ENCODE measurements around the gene TTC33. TPM values are rescaled to one million over a fixed set of nuclear protein-coding genes. Genes with fewer than 3 reads are reported as not detected.
A peak's percentile ranks its signal among the peaks of the same experiment; 100 is the strongest.
"Not testable (repeated sequence)": the region's sequence is repeated elsewhere in the genome, so short reads cannot be mapped to it uniquely, and the experiment has no call there.

TTC33 gene
- total RNA-seq, 1 donor from 2014 or later, result 6.7 TPM

DNA sequence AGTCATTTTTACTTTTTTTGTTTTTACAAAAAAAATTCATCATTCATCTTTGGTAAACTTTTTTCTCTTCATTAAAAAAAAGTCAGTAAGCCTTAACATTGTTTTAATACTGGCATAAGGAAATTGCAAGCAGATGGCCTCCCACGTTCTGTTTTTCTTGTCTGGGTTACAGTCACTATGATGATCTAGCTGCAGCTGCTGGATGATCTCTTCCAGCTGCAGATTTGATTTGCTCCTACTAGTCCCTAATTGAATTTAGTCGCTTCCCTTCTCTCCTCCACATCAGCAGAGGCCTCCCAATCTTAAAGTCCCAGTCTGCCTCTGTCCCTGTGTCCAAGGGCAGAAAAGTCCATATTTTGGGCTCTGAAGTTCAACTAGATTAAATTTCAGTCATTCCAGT, 182.8 kb downstream of the TTC33 start:
- no peak for DNase-seq (ENCODE audit: extremely low read depth, low read depth, low spot score)

DNA sequence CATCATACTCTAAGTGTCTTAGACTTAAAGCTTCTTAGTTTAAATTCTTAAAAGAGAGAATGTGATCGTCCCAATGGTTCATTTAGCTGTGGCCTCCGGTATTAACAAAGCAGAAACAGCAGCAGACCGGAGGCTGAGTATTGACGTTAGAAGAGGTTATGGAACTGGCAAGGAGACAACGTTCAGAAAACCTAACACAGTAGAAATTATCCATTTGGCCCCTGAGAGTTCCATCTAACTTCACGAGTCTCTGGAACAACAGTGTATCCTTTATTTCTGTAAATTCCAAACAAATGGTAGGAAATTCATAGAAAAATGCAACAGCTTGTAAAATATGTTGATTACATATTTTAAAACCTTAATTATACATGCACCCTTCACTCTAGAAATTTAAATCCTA, 183.4 kb downstream of the TTC33 start:
- no peak for DNase-seq (ENCODE audit: extremely low read depth, low read depth, low spot score)

DNA sequence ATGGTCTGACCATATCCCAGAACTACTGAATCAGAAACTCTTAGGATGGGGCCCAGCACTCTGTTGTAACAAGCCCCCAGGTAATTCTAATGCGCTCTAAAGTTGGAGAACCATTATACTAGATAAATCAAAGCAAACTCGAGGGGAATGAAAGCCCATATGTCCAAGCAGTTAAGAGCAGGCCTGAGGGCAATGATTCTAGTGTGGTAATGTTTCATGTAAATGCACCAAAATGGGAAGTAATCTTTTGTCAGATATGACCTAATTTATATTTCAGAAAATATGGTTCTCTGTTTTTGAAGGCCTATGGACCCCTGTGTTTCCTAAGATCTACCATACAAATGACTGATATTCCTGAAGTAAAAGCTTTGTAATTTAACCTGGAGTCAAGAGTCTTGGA, 184.0 kb downstream of the TTC33 start:
- DNase-seq (ENCODE audit: extremely low read depth, low read depth, low spot score), result no peak

DNA sequence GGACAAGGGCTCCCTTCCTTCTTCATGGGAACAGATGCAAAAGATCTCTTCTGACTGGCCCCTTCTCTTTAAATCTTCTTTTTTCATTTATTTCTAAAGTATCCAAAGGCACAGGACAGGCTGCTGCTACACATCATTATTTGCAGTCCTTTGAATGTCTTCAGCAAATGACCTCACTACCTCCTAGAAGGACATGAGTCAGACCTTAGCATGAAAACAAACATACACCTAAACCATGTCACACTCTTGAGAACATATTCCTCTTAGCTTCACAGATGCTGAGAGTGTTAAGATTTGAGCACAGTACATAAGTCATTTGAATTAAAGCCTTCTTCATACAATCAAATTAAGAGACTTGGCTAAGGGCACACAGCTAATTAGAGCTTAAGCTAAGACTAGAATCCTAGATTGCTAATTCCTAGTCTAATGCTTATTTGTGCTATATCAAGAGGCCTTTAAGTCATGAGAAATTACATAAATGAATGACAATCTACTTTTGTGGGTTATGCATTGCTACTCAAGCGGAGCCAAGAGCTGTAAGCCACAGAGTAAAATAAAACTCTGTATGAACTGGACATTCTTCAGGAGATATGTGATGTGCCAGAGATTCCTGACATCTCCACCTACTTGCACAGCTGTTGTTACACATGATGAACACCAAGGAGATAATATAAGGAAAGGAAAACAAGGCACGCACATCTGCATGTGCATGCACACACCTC, 185.2 kb downstream of the TTC33 start:
- peak; percentile 62 for DNase-seq (ENCODE audit: extremely low read depth, low read depth, low spot score)

DNA sequence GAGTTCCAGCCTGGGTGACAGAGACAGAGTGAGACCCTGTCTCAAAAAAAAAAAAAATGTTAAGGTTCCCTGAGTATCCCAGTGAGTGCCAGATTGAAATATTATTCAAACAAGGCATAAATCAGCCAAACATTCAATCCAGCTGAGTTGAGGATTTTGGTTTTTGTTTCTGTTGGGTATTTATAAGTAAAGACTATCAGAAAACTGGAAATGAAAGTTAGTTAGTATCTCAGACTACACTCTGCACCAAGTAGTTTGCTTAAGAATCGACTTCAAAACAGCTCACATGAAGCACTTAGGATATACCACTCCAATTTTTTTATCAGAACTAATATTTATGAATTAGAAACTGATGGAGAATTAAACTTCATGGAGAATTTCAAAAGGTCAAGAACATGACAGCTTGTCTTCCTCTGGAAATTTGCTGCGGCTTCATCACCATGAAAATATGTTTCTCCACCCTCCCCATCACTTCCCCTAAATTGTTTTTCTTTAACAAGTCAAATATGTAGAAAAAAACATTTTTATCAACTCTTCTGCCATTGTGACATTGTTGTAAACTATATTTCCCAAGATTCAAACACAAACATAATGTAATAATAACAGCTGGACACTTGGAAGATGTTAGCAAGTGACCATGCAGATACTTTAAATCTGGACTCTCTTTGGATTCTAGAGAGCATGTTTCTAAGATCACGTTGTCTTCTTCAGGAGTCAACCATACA, 186.1 kb downstream of the TTC33 start:
- DNase-seq (ENCODE audit: extremely low read depth, low read depth, low spot score), result no peak

DNA sequence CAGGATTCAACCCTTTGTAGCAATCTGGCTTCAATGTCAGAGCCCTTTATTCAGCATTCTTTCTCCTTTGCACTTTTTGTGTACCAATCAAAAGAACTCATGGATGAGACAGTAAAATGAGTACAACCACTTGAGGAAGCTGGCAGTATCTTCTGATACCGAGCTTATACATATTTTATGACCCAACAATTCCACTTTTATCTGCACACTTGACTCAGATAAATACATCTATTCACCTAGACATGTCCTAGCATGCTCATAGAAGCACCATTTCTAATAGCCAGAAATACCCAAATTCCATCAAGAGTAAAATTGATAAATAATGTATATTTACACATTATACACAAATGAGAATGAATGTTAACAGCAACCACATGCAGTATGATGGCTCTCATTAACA, 187.2 kb downstream of the TTC33 start:
- no peak for DNase-seq (ENCODE audit: extremely low read depth, low read depth, low spot score)

DNA sequence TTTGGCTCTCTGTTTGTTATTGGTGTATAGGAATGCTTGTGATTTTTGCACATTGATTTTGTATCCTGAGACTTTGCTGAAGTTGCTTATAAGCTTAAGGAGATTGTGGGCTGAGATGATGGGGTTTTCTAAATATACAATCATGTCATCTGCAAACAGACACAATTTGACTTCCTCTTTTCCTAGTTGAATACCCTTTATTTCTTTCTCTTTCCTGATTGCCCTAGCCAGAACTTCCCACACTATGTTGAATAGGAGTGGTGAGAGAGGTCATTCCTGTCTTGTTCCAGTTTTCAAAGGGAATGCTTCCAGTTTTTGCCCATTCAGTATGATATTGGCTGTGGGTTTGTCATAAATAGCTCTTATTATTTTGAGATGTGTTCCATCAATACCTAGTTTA, 192.6 kb downstream of the TTC33 start:
- DNase-seq (ENCODE audit: extremely low read depth, low read depth, low spot score), result not testable (repeated sequence)

DNA sequence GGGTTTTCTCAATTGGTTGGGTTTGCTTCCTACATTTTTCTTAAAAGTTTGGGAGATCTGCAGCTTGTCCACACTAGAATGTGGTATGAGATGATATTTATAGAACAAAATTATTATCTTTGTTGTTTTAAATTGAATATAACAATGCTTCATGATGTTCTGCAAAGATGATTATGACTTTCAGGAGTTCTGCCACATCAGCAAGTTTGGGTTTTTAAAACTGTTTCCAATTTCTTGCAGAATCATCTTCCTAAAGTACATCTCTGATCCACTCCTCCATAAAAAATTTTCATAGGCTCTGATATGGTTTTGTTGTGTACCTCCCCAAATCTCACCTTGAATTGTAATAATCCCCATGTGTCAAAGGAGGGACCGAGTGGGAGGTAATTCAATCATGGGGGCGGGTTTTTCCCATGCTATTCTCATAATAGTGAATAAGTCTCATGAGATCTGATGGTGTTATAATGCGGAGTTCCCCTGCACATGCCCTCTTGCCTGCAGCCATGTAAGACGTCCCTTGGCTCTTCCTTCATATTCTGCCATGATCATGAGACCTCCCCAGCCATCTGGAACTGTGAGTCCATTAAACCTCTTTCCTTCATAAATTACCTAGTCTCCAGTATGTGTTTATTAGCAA, 195.2 kb downstream of the TTC33 start:
- no peak for DNase-seq (ENCODE audit: extremely low read depth, low read depth, low spot score)

DNA sequence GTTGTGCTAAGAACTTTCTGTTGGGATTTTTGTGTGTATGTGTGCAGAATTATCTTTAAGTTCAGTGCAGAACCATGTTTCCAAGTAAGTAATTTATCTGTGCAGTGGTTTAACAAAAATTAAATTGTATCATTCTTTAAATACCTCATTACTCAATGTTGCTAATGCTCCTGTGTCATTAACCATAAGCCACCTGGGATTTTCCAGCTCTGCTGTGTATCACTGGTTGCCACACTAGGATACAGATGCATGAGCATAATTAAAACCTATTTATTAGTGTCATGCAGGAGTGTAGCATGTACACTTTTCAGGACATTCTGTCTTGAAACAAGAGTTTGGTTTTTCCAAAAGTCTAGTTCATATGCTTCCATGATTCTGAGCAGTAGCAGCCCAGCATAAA, 196.5 kb downstream of the TTC33 start:
- DNase-seq (ENCODE audit: extremely low read depth, low read depth, low spot score), result no peak

DNA sequence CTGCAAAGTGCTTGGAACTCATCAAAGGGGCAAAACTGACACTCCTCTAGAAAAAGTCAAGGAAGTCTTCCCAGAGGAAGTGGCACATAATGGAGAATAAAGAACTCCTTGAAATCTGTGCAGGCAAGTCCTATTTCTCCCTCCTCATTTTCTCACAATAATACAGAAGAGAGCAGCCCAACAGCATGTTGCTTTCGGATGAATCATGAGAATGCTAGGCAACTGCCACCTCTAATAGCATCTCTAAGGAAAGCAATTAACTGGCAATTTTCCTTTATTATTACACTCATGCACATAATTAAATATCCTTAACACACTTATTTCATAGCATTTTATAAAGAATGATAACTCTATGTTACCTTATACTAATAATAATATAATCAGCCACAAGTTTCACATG, 198.3 kb downstream of the TTC33 start:
- DNase-seq (ENCODE audit: extremely low read depth, low read depth, low spot score), result no peak

DNA sequence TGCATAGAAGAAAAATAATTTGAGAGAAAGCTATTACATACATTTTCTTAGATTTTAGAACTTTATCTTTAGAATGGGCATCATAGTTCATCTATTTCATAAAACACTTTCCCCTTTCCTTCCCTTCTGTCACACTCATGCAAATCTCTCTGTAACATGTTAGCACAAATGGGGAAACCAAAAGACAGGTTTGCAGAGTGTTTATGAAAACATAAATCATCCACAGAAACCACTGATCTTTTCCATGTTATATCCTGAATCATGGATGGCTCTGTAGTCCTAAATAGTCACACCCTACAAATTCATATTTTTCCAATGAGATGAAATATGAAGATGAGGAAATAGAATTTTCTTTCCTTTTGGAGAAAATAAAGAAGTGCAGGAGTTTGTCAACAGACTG, 198.9 kb downstream of the TTC33 start:
- DNase-seq (ENCODE audit: extremely low read depth, low read depth, low spot score), result no peak

DNA sequence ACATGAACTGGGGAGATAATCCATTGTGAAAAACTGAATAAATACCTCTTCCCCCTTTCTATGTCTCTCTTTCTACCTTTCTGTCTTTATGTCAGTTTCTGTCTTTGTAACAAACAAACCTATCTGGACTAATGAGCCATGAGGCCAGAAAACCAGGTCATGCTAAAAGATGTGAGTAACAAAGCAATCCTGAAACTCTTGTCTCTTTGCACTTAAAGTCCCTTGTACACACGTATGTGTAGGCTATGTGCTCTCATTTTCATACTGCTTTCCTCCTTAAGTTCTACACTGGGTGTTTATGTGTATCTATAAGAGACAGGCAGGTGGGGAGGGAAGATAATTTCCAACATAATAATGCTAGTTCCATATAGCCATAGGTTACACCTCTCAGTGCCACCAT, 199.9 kb downstream of the TTC33 start:
- no peak for DNase-seq (ENCODE audit: extremely low read depth, low read depth, low spot score)

DNA sequence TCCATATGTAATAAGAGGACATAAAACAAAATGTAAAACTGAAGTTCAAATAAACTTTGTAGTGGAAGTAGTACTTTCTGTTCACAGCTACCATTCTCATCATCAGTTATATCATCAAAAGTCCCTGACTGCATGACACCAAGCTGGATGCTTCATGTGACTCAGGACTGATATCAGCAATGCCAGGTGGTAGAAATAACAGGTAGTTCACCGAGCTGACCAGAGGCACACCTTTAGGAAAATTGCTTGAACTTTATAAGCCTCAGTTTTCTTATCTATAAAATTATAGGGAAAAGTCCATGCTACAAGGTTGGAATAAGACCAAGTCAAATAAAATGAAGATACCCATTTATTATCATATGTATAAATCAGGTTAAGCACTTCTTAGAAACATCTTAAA, 200.9 kb downstream of the TTC33 start:
- DNase-seq (ENCODE audit: extremely low read depth, low read depth, low spot score), result no peak

DNA sequence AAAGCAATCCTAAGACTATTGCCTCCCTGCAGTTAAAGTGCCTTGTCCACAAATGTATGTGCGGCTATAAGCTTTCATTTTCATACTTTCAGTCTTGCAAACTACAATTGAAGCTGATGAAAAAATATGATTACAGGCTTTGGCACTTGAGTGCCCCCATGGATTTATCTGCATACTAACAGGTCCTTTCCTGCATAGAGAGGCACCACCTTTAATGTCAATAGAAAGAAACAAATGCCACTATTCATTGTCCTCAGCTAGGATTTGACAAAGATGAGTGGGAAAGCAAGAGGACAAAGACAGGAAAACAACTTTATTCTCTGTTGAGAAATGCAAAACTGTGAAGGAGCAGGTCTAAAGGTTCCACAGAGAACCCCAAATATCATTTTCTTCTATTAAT, 201.7 kb downstream of the TTC33 start:
- DNase-seq (ENCODE audit: extremely low read depth, low read depth, low spot score), result no peak

DNA sequence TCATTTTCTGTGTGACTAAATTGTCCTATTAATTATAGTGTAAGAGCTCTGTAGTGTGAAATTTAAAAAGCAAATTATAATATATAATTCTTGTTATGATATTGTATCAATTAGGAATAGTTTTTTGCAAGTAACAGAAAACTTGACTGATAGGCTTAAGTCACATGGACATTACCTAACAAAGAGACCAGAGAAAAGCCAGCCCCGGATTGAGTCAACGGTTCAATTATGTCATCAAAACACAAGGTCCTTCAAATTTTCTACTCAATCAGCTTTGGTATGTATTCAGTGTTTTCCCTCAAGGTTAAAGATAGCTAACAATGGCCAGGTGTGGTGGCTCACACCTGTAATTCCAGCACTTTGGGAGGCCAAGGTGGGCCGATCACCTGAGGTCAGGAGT, 202.8 kb downstream of the TTC33 start:
- DNase-seq (ENCODE audit: extremely low read depth, low read depth, low spot score), result no peak

DNA sequence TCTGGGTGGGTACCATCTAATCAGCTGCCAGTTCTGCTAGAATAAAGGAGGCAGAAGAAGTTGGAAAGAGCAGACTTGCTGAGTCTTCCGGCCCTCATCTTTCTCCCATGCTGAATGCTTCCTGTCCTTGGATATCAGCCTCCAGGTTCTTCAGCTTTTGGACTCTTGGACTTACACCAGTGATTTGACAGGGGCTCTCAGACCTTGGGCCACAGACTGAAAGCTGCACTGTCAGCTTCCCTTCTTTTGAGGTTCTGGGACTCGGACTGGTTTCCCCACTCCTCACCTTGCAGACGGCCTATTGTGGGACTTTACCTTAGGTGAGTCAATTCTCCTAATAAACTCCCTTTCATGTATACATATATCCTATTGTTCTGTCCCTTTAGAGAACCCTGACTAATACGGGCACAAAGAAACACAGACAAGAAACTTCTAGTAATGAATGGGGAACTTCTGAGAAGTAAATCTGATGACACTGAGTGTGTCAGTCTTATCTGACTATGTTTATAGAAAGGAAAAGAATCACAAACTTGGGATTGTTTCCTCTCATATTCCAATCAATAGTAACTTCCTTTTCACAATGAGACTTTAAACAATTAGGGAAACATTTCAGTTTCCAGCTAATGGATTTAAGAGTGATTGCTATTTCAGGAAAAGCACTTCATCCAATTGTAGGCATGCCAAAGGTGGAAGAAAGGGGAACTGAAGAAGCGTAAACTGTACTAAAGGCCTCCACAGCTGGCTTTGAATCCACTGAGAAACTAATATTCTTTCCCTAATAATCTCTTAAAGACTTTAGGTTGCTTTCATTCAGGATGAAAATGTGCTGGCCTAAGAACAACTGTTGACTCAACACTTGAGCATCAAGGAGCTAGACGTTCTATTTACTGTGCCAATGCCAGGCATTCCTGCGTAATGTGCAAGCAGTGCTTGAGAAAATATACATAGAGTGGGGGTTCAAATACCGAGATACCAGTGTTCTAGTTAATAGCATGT, 204.0 kb downstream of the TTC33 start:
- peak; percentile 80 for DNase-seq (ENCODE audit: extremely low read depth, low read depth, low spot score)

DNA sequence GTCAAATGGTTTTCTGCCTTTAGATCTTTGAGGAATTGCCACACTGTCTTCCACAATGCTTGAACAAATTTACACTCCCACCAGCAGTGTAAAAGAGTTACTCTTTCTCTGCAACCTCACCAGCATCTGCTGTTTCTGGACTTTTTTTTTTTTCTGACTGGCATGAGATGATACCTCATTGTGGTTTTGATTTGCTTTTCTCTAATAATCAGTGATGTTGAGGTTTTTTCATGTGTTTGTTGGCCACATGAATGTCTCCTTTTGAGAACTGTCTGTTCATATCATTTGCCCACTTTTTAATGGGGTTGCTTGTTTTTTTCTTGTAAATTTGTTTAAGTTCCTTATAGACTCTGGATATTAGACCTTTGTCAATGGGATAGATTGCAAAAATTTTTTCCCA, 205.3 kb downstream of the TTC33 start:
- DNase-seq (ENCODE audit: extremely low read depth, low read depth, low spot score), result no peak

DNA sequence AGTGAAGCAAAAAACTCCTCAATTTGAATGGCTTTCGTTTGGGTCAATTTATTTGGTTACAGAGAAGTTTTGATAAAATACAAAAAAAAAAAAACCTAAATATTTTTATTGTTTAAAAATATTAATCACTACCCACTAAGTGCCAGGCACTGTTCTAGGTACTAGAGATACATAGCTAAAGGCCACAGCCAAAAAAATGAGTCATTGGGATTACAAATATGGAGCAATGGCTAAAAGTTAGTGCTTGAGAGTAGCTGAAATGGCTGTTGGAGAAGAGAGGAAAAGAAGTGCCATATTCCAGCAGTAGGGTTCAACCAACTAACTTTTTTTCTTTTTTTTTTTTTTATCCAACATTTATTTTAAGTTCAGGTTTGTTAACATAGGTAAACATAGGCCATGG, 206.1 kb downstream of the TTC33 start:
- no peak for DNase-seq (ENCODE audit: extremely low read depth, low read depth, low spot score)

DNA sequence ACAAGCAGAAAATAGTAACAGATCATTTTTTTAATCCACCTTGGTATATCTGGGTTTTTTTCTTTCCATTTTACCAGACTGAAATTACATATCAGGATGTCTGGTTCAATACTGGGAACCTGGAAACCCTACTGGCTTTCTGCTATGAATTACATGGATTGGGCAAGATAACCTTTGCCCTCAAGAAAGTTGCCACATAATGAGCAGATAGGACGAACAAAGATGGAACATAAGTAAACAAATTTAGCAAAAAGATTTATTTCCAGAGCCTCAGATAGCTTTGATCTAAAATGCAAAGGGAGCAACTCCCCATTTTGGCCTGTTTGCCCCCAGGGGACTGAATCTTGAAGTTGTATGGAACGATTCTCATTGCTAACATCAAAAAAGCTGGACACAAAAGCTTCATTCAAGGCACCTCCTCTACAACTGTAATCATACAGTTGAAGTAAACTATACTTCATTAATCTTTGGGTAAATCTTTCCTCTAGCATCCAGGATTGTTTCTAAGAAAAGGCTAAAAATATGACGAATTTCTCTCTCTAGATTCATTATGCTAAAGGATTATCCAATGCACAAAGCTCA, 207.7 kb downstream of the TTC33 start:
- no peak for DNase-seq (ENCODE audit: extremely low read depth, low read depth, low spot score)

DNA sequence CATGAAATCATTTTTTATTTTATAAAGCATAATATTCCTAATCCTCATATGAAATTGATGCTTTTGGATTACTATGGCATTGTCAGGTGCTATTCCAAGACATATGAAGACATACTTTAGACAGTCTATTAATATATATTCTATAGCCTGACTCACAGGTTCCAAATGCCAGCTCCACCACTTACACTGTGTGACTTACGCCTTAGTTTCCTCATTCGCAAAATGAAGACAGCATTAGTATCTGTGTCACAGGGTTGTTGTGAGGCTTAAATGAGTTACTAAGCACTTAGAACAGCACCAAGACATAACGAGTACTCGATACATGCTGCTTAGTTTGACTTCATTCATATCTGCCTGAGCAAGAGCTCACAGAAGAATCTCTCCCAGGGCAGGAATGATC, 208.2 kb downstream of the TTC33 start:
- DNase-seq (ENCODE audit: extremely low read depth, low read depth, low spot score), result no peak

DNA sequence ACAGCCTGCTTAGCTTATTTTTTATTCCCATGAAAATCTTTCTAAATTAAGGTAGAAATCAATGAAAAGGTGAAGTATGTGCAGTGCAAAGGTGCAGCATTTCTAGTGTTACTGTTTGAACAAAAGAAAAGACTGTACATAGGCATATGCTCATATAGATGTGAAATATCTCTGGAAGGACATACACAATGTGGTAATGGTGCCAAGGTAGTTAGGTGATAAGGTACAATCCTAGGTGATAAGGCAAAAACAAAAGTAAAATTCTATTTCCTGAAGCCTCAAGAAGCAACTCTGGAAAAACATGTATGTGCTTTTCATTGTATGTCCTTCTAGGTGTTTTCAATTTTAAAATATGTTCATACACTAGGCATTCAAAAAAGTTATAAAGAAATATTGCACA, 215.5 kb downstream of the TTC33 start:
- DNase-seq (ENCODE audit: extremely low read depth, low read depth, low spot score), result no peak
